Mucosa of descending colon (tissue), 3 donors: Measurements from ENCODE around the gene TNNI3. TPM values are rescaled to one million over a fixed set of nuclear protein-coding genes. Genes with fewer than 3 reads are reported as not detected.

Source experiments
- ATAC-seq: fragments of 200-7000 bp; cut with Tn5 transposase; one replicate; pipeline ENCODE4 v1.9.1; 2020; ENCODE audit warnings: mild to moderate bottlenecking, moderate library complexity
- DNase-seq, 3 donors: peaks; one replicate each; pipeline ENCODE4 v3.0.0-alpha.2; 2020
- H3K36me3 ChIP-seq: fragments of 200-600 bp; one replicate; pipeline ENCODE4 v1.8.0; 2021; ENCODE audit warnings: low read depth, mild to moderate bottlenecking
- H3K4me1 ChIP-seq: fragments of 200-600 bp; one replicate; pipeline ENCODE4 v1.8.0; 2021; ENCODE audit warnings: low read depth, mild to moderate bottlenecking
- H3K4me3 ChIP-seq: fragments of 200-600 bp; one replicate; pipeline ENCODE4 v1.8.0; 2021; ENCODE audit warnings: mild to moderate bottlenecking
- H3K9me3 ChIP-seq: fragments of 200-600 bp; one replicate; pipeline ENCODE4 v1.8.0; 2021; ENCODE audit warnings: mild to moderate bottlenecking
- CTCF ChIP-seq: fragments of 200-600 bp; IDR thresholded peaks from one replicate; pipeline ENCODE4 v1.8.0; 2022; ENCODE audit warnings: antibody characterized with exemption, mild to moderate bottlenecking
- intact Hi-C, 2 donors: fragments of 100-400 bp; cut with DNase I in 1 of 2; cut with micrococcal nuclease in 1 of 2; formaldehyde crosslinking; loops; one replicate each; pipeline versions ENCODE4 v1.11.0 to v1.11.1; 2022; cut with DNase I, micrococcal nuclease
- total RNA-seq, 3 donors: library from RNA; stranded (reverse); fragmentation: NEBNext Ultra II Directional in 2 of 3; extraction: Animal tissue kit (Norgen Biotek cat#: 25700) in 2 of 3; gene quantifications; one replicate each; pipeline versions ENCODE4 v1.2.1 to v1.2.4, GENCODE V29; 2021 to 2023
- donor health status: DM: no; HTN: no; CAD: no; lungs with moderate emphysema.
- donor health status: DM: no; HTN: no; CAD: no.
- donor health status: DM: no; HTN: yes; CAD: no.

Gene TNNI3
- total RNA-seq, 3 donors from 2014 or later, result 2.2 TPM; not detected in 2

DNA sequence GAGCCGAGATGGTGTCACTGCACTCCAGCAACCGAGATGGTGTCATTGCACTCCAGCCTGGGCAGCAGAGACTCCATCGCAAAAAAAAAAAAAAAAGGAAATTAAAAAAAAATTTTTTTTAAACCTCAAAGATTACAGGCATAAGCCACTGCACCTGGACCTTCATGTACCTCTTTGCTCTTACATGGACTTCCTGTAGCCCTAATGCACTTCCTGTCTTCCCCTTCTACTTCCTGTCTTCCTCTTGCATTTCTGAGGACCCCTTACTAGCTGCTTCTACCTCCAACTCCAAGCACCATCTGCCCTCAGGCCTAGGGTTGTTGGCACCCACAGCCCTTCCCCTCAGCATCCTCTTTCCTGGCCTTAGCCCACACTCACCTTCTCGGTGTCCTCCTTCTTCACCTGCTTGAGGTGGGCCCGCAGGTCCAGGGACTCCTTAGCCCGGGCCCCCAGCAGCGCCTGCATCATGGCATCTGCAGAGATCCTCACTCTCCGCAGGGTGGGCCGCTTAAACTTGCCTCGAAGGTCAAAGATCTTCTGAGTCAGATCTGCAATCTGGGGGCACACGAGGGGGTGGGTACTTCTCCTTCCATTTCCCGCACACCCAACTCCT is 3.8 kb downstream of the TNNI3 start:
- TF ChIP-seq CTCF, result no peak
- DNase-seq (no peak), ATAC-seq (no peak)
- Histone ChIP-seq H3K4me3 (no peak overlapping the region), H3K36me3 (no peaks in the 10 kb centered on the region), H3K9me3 (no peaks in the 10 kb centered on the region), H3K4me1 (no peaks in the 10 kb centered on the region)
- intact Hi-C loops, result no loop called here

DNA sequence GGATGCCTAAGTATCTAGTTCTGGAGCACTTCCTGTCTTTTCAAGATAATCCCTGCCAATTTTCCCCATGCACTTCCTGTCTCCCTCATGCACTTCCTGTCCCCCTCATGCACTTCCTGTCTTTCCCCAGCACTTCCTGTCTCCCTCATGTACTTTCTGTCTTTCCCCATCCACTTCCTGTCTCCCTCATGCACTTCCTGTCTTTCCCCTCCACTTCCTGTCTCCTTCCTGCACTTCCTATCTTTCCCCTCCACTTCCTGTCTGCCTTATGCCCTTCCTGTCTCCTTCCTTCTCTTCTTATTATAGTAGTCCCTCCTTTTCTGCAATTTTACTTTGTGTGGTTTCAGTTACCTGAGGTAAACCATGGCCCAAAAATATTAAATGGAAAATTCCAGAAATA is 5.5 kb downstream of the TNNI3 start:
- intact Hi-C loops, result no loop called here
- DNase-seq (no peak), ATAC-seq (no peak)
- Histone ChIP-seq H3K4me1 (no peaks in the 10 kb centered on the region), H3K36me3 (no peaks in the 10 kb centered on the region), H3K4me3 (no peak overlapping the region), H3K9me3 (no peaks in the 10 kb centered on the region)
- no peak for TF ChIP-seq CTCF

DNA sequence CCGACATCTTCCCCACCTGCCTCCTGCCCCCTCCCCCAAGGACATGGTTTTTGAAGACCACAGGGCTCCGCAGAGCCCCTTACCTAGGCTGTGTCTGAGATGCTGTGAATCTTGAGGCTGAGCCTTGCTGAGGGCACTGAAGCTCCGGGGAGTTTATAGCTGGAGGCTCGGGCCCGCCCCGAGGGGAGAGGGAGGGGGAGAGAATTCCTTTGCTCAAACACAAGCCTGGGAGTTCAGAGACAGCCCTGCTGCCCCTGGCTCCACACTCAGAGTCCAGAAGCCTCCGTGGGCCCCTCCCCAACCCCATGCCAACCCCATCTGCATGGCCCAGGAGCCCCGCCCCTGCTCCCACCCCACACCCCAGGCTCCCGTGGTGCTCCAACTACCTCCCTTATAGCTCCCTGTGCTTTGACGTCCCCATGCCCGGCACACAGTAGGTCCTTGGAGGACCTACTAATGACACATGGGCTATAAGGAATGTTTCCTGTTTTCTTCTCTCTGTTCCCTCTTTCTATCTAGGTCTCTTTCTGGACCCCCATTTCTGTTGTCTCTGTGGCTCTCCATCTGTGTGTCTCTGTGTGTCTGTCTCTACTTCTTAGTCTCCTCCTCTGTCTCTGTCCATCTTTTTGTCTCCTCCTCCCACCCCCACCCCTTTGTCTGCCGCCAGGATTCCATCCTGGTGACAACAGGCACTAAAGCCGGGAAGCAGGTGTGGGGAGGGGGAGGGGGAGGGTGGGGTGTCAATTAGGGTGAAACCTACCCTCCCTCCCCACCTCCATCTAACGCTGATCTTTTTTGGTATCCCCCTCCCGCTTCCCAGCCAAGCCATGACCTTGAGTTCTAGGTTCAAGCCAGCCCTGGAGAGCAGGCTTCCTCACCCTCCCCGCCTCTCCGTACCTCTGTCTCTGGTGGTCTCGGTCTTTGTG is 8.2 kb downstream of the TNNI3 start, which contains the start of gene TNNT1:
Gene TNNT1 (minus strand): TSS at position 129 of the 926 bp plus-strand sequence. CDS start 2,049 bp downstream, outside the sequence.
- Histone ChIP-seq H3K36me3 (no peaks in the 10 kb centered on the region), H3K4me1 (no peaks in the 10 kb centered on the region), H3K4me3 (no peak within 1 kb of the TSS), H3K9me3 (no peaks in the 10 kb centered on the region)
- ATAC-seq (no peak), DNase-seq (no peak)
- intact Hi-C loops, result no loop called here
- no peak for TF ChIP-seq CTCF

DNA sequence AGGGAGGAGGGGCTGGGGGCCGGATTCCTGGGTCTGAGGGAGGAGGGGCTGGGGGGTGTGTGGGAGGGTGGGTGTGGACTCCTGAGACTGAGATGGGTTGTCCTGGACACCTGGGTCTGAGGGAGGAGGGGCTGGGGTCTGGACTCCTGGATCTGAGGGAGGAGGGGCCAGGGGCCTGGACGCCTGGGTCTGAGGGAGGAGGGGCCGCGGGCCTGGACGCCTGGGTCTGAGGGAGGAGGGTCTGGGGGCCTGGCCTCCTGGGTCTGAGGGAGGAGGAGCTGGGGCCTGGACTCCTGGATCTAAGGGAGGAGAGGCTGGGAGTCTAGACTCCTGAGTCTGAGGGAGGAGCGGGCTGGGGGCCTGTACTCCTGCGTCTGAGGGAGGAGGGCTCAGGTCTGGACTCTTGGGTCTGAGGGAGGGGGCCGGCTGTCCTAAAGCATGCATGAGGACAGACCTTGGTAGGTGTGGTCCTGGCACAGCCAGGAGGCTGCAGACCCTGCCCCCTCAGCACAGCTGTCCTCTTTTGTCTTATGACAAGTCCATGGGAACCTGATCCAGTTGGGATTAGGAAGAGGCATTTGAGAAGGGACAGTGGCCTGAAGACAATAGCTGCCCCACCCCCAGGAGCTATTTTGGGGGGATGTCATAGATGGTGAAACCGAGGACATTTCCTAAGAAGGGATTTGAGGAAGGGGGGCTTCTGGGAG is 9.8 kb downstream of the TNNI3 start:
- Histone ChIP-seq H3K4me1 (no peaks in the 10 kb centered on the region), H3K36me3 (no peaks in the 10 kb centered on the region), H3K9me3 (no peaks in the 10 kb centered on the region), H3K4me3 (no peak overlapping the region)
- TF ChIP-seq CTCF, result no peak
- intact Hi-C loops, result no loop called here
- no peak for DNase-seq
- ATAC-seq, result no peak

- intact Hi-C loops, result no loop called here
- no peak overlapping the region for H3K4me3 ChIP-seq
- no peak for TF ChIP-seq CTCF
Observed at GRCh38 chr19:55146705-55147273, 10.7 kb downstream of the TNNI3 start.

More at GRCh38 chr19:55146705-55147273, 10.7 kb downstream of the TNNI3 start:
- DNase-seq, result no peak
- H3K9me3 ChIP-seq, result no peaks in the 10 kb centered on the region
- ATAC-seq, result peak; percentile 65
- H3K4me1 ChIP-seq, result no peaks in the 10 kb centered on the region
- H3K36me3 ChIP-seq, result no peaks in the 10 kb centered on the region
